Activated naive CD4-positive, alpha-beta T cell treated with anti-CD3 and anti-CD28 coated beads, Interleukin-2, amount 50 U/mL, for 72 hours (primary cell): ENCODE data around the gene SLC39A1. TPM values are rescaled to one million over a fixed set of nuclear protein-coding genes. Genes with fewer than 3 reads are reported as not detected.

Source experiments
- total RNA-seq, 2 donors: library from RNA; stranded (reverse); gene quantifications; one replicate each; pipeline ENCODE4 v1.2.3, GENCODE V29; 2022

Gene SLC39A1
- total RNA-seq, 2 donors from 2014 or later = 54.9 to 96.6 TPM

Other genes starting within 250 kb of the SLC39A1 start
- gene INTS3, start 235.5 kb downstream of the SLC39A1 start, total RNA-seq = 10 to 100 TPM; 58.2 to 64.9 TPM
- gene SLC27A3, start 188.1 kb downstream of the SLC39A1 start, total RNA-seq = 1 to 10 TPM; 7.0 to 8.3 TPM
- gene GATAD2B, start 40.6 kb downstream of the SLC39A1 start, total RNA-seq = 100 to 1,000 TPM in 1 of 2 donors, 10 to 100 TPM in 1; 58.7 to 102 TPM
- gene DENND4B, start 16.8 kb downstream of the SLC39A1 start, total RNA-seq = 100 to 1,000 TPM; 131 to 132 TPM
- gene CRTC2, start 4.9 kb downstream of the SLC39A1 start, total RNA-seq = 100 to 1,000 TPM in 1 of 2 donors, 10 to 100 TPM in 1; 67.6 to 174 TPM
- gene CREB3L4, start 4.4 kb upstream of the SLC39A1 start, total RNA-seq = 10 to 100 TPM in 1 of 2 donors, 1 to 10 TPM in 1; 8.9 to 12.0 TPM
- gene JTB, start 14.1 kb upstream of the SLC39A1 start, total RNA-seq = 100 to 1,000 TPM in 1 of 2 donors, 10 to 100 TPM in 1; 51.0 to 130 TPM
- gene RAB13, start 22.8 kb upstream of the SLC39A1 start, total RNA-seq = 10 to 100 TPM; 13.4 to 22.1 TPM
- 1,000 to 10,000 TPM; 1,375 to 1,502 TPM for gene RPS27, start 27.2 kb upstream of the SLC39A1 start, total RNA-seq
- gene NUP210L, start 191.5 kb upstream of the SLC39A1 start, total RNA-seq = under 1 TPM; 0.10 to 0.11 TPM
- 100 to 1,000 TPM; 373 to 610 TPM for gene TPM3, start 228.6 kb upstream of the SLC39A1 start, total RNA-seq
- not detected for gene CFAP141, start 242.8 kb upstream of the SLC39A1 start, total RNA-seq